DND-41 (cell line): Measurements from ENCODE around the gene ZNF892.

ENCODE experiments used
- ATAC-seq: fragments of 200-7000 bp; cut with Tn5 transposase; 3 replicates; pipeline ENCODE4 v1.9.1; 2021; ENCODE audit warnings: low read depth; ENCODE audit not compliant: insufficient read depth
- DNase-seq: peaks from one replicate; pipeline ENCODE4 v3.0.0-alpha.2; 2020
- H2AFZ ChIP-seq: 2 replicates; pipeline ENCODE4 v1.6.0; 2012; ENCODE audit warnings: low read depth, low read length
- H3K27ac ChIP-seq: 2 replicates; pipeline ENCODE4 v1.5.1; 2012; ENCODE audit warnings: low read length, inconsistent platforms
- H3K27me3 ChIP-seq: fragments of 200-600 bp; sonication (generic); 2 replicates; pipeline ENCODE4 v1.6.0; 2012; ENCODE audit warnings: low read length, mild to moderate bottlenecking, inconsistent platforms; ENCODE audit not compliant: insufficient read depth, poor library complexity
- H3K36me3 ChIP-seq: 2 replicates; pipeline ENCODE4 v1.5.1; 2012; ENCODE audit warnings: low read length, inconsistent platforms; ENCODE audit not compliant: insufficient read depth
- H3K4me1 ChIP-seq: 2 replicates; pipeline ENCODE4 v1.5.1; 2012; ENCODE audit warnings: mild to moderate bottlenecking, low read length; ENCODE audit not compliant: insufficient read depth
- H3K4me2 ChIP-seq: 2 replicates; pipeline ENCODE4 v1.6.0; 2012; ENCODE audit warnings: mild to moderate bottlenecking, moderate library complexity, low read length, inconsistent platforms; ENCODE audit not compliant: insufficient read depth
- H3K4me3 ChIP-seq, 2 experiments: fragments of 200-600 bp in 1 of 2; shearing (Covaris generic) in 1 of 2; 2 replicates each; pipeline ENCODE4 v1.5.1; 2012 to 2016; ENCODE audit warnings: inconsistent platforms in 2 of 2, low read length in 2 of 2, mild to moderate bottlenecking in 2 of 2, low read depth in 1 of 2, moderate library complexity in 1 of 2
- H3K79me2 ChIP-seq: 2 replicates; pipeline ENCODE4 v1.6.0; 2012; ENCODE audit warnings: low read length, inconsistent platforms; ENCODE audit not compliant: insufficient read depth
- H3K9ac ChIP-seq: 2 replicates; pipeline ENCODE4 v1.6.0; 2012; ENCODE audit warnings: low read depth, mild to moderate bottlenecking, inconsistent platforms, low read length, moderate library complexity
- H3K9me3 ChIP-seq: 2 replicates; pipeline ENCODE4 v1.5.1; 2012; ENCODE audit warnings: low read length, moderate library complexity, mild to moderate bottlenecking, inconsistent platforms; ENCODE audit not compliant: insufficient read depth, severe bottlenecking
- H4K20me1 ChIP-seq: 2 replicates; pipeline ENCODE4 v1.6.0; 2012; ENCODE audit warnings: low read length; ENCODE audit not compliant: insufficient read depth
- CTCF ChIP-seq: IDR thresholded peaks from 2 replicates; pipeline ENCODE4 v1.5.1; 2012; ENCODE audit warnings: borderline replicate concordance, low read length, moderate library complexity, mild to moderate bottlenecking; ENCODE audit not compliant: poor library complexity, severe bottlenecking; ENCODE audit errors: extremely low read depth
- EZH2 ChIP-seq: IDR thresholded peaks from 3 replicates; pipeline ENCODE4 v1.6.1; 2012; ENCODE audit warnings: borderline replicate concordance, low read depth, mild to moderate bottlenecking, moderate library complexity, low read length, inconsistent platforms; ENCODE audit not compliant: severe bottlenecking

Gene ZNF892

GRCh38 chr2:95208106-95208505 is 785 bp downstream of the ZNF892 start:
- Histone ChIP-seq H4K20me1 (no peaks in the 10 kb centered on the region), H2AFZ (peak overlapping the region; percentile 93), H3K79me2 (peaks cover 12% of the 10 kb centered on the region), H3K9ac (peak overlapping the region; percentile 67), H3K27me3 (no peaks in the 10 kb centered on the region), H3K27ac (peak overlapping the region; percentile 86), H3K36me3 (peaks cover 42% of the 10 kb centered on the region), H3K4me2 (peak overlapping the region; percentile 79), H3K4me3 (peak overlapping the region; percentile 68 to 87), H3K9me3 (peaks cover 36% of the 10 kb centered on the region), H3K4me1 (peaks cover 38% of the 10 kb centered on the region)
- DNase-seq (no peak), ATAC-seq (no peak)
- TF ChIP-seq EZH2 (no peak), CTCF (no peak)

DNA sequence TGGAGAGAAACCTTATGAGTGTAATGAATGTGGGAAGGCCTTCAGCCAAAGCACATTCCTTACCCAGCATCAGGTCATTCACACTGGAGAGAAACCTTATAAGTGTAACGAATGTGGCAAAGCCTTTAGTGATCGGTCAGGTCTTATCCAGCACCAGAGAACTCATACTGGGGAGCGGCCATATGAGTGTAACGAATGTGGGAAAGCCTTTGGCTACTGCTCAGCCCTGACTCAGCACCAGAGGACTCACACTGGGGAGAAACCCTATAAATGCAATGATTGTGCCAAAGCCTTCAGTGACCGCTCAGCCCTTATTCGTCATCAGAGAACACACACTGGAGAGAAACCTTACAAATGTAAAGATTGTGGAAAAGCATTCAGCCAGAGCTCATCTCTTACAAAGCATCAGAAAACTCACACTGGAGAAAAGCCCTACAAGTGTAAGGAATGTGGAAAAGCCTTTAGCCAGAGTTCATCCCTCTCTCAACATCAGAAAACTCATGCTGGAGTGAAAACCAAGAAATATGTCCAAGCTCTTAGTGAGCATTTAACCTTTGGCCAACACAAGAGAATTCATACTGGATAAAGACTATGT is 7.8 kb downstream of the ZNF892 start:
- Histone ChIP-seq H2AFZ (no peak overlapping the region), H3K79me2 (no peaks in the 10 kb centered on the region), H3K36me3 (peaks cover 87% of the 10 kb centered on the region), H3K4me2 (no peak overlapping the region), H3K4me1 (no peaks in the 10 kb centered on the region), H3K27me3 (no peaks in the 10 kb centered on the region), H3K9ac (no peak overlapping the region), H4K20me1 (no peaks in the 10 kb centered on the region), H3K4me3 (no peak overlapping the region), H3K27ac (no peak overlapping the region), H3K9me3 (peaks cover 93% of the 10 kb centered on the region)
- ATAC-seq (no peak), DNase-seq (no peak)
- no peak for TF ChIP-seq CTCF
- no peak for TF ChIP-seq EZH2

DNA sequence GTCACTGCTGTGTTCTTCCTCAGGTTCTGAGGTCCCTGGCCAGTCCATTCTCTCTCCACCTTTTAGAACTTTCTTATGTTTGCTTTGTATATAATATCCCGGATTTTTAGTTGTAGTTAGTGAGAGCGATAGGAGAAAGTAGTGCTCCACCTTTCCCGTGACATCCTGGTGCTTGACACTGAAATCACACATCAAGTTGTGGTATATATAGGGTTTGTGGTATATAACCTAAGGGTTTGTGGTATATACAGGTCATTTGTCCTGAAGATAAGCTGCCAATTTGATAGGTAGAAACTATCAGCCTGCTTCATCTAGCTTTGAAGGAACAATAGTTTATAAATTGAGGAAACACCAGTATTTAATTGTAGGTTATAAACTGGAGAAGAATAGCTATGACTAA is 13.1 kb downstream of the ZNF892 start:
- Histone ChIP-seq H3K4me2 (no peak overlapping the region), H4K20me1 (no peaks in the 10 kb centered on the region), H3K27ac (no peak overlapping the region), H3K9me3 (peaks cover 58% of the 10 kb centered on the region), H3K36me3 (peaks cover 40% of the 10 kb centered on the region), H3K9ac (no peak overlapping the region), H3K79me2 (no peaks in the 10 kb centered on the region), H3K4me1 (no peaks in the 10 kb centered on the region), H2AFZ (no peak overlapping the region), H3K27me3 (no peaks in the 10 kb centered on the region), H3K4me3 (no peak overlapping the region)
- ATAC-seq (no peak), DNase-seq (no peak)
- TF ChIP-seq CTCF = no peak
- no peak for TF ChIP-seq EZH2
